K562 (cell line): ENCODE measurements around the gene AMBRA1. TPM values are rescaled to one million over a fixed set of nuclear protein-coding genes. Genes with fewer than 3 reads are reported as not detected.

ENCODE experiments used
- FOXJ3 ChIP-seq: sonication (generic); formaldehyde crosslinking; IDR thresholded peaks from 2 replicates; pipeline ENCODE4 v1.4.0; 2020; ENCODE audit warnings: mild to moderate bottlenecking, missing genetic modification reagents
- GATAD2B ChIP-seq: fragments of 450-650 bp; IDR thresholded peaks from 2 replicates; pipeline ENCODE4 v1.6.1; 2017; ENCODE audit warnings: mild to moderate bottlenecking, borderline replicate concordance
- HDAC1 ChIP-seq, 2 experiments: fragments of 450-650 bp; IDR thresholded peaks; 2 replicates each; pipeline ENCODE4 v1.6.1; 2016 to 2017; ENCODE audit warnings: inconsistent platforms in 1 of 2, mild to moderate bottlenecking in 1 of 2, moderate library complexity in 1 of 2
- MCM2 ChIP-seq: fragments of 450-650 bp; IDR thresholded peaks from 2 replicates; pipeline ENCODE4 v1.6.1; 2017; ENCODE audit warnings: low read depth, mild to moderate bottlenecking
- MEIS2 ChIP-seq: fragments of 450-650 bp; IDR thresholded peaks from 2 replicates; pipeline ENCODE4 v1.6.1; 2014; ENCODE audit warnings: mild to moderate bottlenecking; ENCODE audit not compliant: partially characterized antibody
- POLR2AphosphoS2 ChIP-seq: IDR thresholded peaks from 2 replicates; pipeline ENCODE4 v1.6.1; 2012; ENCODE audit warnings: low read length, improper control_type of control experiment
- POLR2G ChIP-seq: fragments of 200-400 bp; formaldehyde crosslinking; IDR thresholded peaks from 2 replicates; pipeline ENCODE4 v1.6.1; 2017; ENCODE audit warnings: low read depth, mild to moderate bottlenecking, antibody characterized with exemption, low read length, moderate library complexity
- RBM17 ChIP-seq: fragments of 200-400 bp; formaldehyde crosslinking; IDR thresholded peaks from 2 replicates; pipeline ENCODE4 v1.6.1; 2017; ENCODE audit warnings: low read depth, mild to moderate bottlenecking, low read length, borderline replicate concordance
- ZFP30 ChIP-seq: fragments of 250-450 bp; sonication (Bioruptor Pico); IDR thresholded peaks from 2 replicates; pipeline ENCODE4 v1.8.0; 2022; ENCODE audit warnings: moderate library complexity, mild to moderate bottlenecking, inconsistent platforms, borderline replicate concordance
- ZNF274 ChIP-seq: IDR thresholded peaks from 2 replicates; pipeline ENCODE4 v1.6.1; 2011; ENCODE audit warnings: low read depth, mild to moderate bottlenecking, low read length, moderate library complexity, borderline replicate concordance
- ZNF699 ChIP-seq: fragments of 250-450 bp; sonication (Bioruptor Pico); IDR thresholded peaks from 2 replicates; pipeline ENCODE4 v1.8.0; 2021; ENCODE audit warnings: mild to moderate bottlenecking, moderate library complexity; ENCODE audit not compliant: insufficient replicate concordance
- ZNF75A ChIP-seq: fragments of 450-650 bp; formaldehyde crosslinking; IDR thresholded peaks from 2 replicates; pipeline ENCODE4 v1.4.0; 2020; ENCODE audit warnings: mild to moderate bottlenecking
- polyA plus RNA-seq, 8 experiments: library from polyadenylated mRNA; depleted of rRNA in 4 of 8; stranded (reverse) in 5 of 8; unstranded in 3 of 8; fragments of >200 nt; fragmentation: Nextera tagmentation in 2 of 8; fragmentation: Illumina TruSeq in 1 of 8; extraction: Ambion mirVana in 2 of 8; extraction: Trizol in 1 of 8; gene quantifications; 2 replicates each; pipeline versions ENCODE4 v1.2.1 to v1.2.3, GENCODE V29; 2011 to 2014; ENCODE audit warnings: inconsistent platforms in 1 of 8, missing spikeins in 1 of 8
- total RNA-seq, 7 experiments: library from RNA; depleted of rRNA in 6 of 7; stranded (reverse); fragments of >200 nt in 6 of 7; fragmentation: Illumina TruSeq in 2 of 7; extraction: Trizol in 2 of 7; gene quantifications; 2 replicates each; pipeline versions ENCODE4 v1.2.1 to v1.2.3, GENCODE V29; 2011 to 2021; ENCODE audit warnings: low replicate concordance in 1 of 7
- TF ChIP-seq, protein P1 (sequence below), 2 experiments: IDR thresholded peaks in 1 of 2; conservative IDR thresholded peaks in 1 of 2; 2 replicates each; pipeline ENCODE4 v1.6.1; 2016; ENCODE audit warnings: low read depth in 2 of 2, mild to moderate bottlenecking in 1 of 2, missing compliant biosample characterization in 1 of 2, missing genetic modification characterization in 1 of 2, moderate library complexity in 1 of 2
- TF ChIP-seq, protein P2 (sequence below): fragments of 450-650 bp; IDR thresholded peaks from 2 replicates; pipeline ENCODE4 v1.6.1; 2016; ENCODE audit warnings: low read depth, mild to moderate bottlenecking, moderate library complexity
- TF ChIP-seq, protein P3 (sequence below): IDR thresholded peaks from 3 replicates; pipeline ENCODE4 v1.6.1; 2011; ENCODE audit warnings: borderline replicate concordance, mild to moderate bottlenecking, moderate library complexity; ENCODE audit not compliant: insufficient read length; ENCODE audit errors: extremely low read depth
- TF ChIP-seq, protein P4 (sequence below): fragments of 450-650 bp; IDR thresholded peaks from 2 replicates; pipeline ENCODE4 v1.6.1; 2017; ENCODE audit warnings: antibody characterized with exemption
- TF ChIP-seq, protein P5 (sequence below): sonication (generic); formaldehyde crosslinking; IDR thresholded peaks from 2 replicates; pipeline ENCODE4 v1.8.0; 2022; ENCODE audit warnings: missing genetic modification reagents, mild to moderate bottlenecking, moderate library complexity, borderline replicate concordance

The AMBRA1 gene
- total and polyA plus RNA-seq, 9 of the 15 experiments (the other 6 are each of a cell fraction or from before 2014, with no cell fraction given), result 0.15 to 24.5 (median 13.0) TPM

DNA sequence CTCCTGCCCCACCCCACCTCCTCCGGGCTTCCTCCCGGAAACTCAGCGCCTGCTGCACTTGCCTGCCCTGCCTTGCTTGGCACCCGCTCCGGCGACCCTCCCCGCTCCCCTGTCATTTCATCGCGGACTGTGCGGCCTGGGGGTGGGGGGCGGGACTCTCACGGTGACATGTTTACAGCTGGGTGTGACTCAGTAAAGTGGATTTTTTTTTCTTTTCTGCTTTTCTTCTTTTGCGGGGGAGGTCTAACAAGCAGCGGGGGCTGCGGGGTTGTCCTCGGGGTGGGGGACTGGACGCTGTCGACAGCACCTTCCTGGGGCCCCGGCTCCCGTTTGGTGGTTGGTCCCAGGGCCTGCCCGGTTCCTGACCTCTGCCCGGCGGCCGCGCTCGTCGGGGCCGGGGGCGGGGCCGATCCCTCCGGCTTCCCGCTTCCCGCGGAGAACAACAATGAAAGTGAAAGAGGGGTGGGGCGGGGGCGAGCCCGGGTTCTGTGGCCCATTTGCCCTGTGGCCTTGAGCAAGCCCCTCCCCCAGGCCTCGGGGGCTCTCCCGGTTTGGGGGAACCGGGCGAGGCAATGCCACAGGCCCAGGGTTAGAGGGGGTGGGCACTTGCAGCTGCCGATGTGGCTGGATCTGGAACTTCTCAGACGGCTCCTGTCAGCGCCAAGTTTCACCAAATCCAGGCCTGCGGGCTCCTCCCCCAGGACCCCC, 213.3 kb downstream of the AMBRA1 start (continued):
- TF ChIP-seq, protein P1, sequence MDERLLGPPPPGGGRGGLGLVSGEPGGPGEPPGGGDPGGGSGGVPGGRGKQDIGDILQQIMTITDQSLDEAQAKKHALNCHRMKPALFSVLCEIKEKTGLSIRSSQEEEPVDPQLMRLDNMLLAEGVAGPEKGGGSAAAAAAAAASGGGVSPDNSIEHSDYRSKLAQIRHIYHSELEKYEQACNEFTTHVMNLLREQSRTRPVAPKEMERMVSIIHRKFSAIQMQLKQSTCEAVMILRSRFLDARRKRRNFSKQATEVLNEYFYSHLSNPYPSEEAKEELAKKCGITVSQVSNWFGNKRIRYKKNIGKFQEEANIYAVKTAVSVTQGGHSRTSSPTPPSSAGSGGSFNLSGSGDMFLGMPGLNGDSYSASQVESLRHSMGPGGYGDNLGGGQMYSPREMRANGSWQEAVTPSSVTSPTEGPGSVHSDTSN (CRISPR knock-in tag; IDR thresholded peaks at IDR 0.05; ENCODE audit: low read depth), result no peak
- TF ChIP-seq, protein P1 (tag; conservative IDR thresholded peaks at IDR 0.05; ENCODE audit: low read depth), result peak; percentile 63
- TF ChIP-seq, protein P2, sequence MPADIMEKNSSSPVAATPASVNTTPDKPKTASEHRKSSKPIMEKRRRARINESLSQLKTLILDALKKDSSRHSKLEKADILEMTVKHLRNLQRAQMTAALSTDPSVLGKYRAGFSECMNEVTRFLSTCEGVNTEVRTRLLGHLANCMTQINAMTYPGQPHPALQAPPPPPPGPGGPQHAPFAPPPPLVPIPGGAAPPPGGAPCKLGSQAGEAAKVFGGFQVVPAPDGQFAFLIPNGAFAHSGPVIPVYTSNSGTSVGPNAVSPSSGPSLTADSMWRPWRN, result no peak
- TF ChIP-seq, protein P3, sequence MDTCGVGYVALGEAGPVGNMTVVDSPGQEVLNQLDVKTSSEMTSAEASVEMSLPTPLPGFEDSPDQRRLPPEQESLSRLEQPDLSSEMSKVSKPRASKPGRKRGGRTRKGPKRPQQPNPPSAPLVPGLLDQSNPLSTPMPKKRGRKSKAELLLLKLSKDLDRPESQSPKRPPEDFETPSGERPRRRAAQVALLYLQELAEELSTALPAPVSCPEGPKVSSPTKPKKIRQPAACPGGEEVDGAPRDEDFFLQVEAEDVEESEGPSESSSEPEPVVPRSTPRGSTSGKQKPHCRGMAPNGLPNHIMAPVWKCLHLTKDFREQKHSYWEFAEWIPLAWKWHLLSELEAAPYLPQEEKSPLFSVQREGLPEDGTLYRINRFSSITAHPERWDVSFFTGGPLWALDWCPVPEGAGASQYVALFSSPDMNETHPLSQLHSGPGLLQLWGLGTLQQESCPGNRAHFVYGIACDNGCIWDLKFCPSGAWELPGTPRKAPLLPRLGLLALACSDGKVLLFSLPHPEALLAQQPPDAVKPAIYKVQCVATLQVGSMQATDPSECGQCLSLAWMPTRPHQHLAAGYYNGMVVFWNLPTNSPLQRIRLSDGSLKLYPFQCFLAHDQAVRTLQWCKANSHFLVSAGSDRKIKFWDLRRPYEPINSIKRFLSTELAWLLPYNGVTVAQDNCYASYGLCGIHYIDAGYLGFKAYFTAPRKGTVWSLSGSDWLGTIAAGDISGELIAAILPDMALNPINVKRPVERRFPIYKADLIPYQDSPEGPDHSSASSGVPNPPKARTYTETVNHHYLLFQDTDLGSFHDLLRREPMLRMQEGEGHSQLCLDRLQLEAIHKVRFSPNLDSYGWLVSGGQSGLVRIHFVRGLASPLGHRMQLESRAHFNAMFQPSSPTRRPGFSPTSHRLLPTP, result no peak
- TF ChIP-seq POLR2G, result peak; percentile 81; the same call in 1 of the 2 replicates
- TF ChIP-seq MEIS2, result peak; percentile 89
- TF ChIP-seq, protein P4, sequence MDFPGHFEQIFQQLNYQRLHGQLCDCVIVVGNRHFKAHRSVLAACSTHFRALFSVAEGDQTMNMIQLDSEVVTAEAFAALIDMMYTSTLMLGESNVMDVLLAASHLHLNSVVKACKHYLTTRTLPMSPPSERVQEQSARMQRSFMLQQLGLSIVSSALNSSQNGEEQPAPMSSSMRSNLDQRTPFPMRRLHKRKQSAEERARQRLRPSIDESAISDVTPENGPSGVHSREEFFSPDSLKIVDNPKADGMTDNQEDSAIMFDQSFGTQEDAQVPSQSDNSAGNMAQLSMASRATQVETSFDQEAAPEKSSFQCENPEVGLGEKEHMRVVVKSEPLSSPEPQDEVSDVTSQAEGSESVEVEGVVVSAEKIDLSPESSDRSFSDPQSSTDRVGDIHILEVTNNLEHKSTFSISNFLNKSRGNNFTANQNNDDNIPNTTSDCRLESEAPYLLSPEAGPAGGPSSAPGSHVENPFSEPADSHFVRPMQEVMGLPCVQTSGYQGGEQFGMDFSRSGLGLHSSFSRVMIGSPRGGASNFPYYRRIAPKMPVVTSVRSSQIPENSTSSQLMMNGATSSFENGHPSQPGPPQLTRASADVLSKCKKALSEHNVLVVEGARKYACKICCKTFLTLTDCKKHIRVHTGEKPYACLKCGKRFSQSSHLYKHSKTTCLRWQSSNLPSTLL, result no peak
- no peak for TF ChIP-seq FOXJ3 (CRISPR knock-in tag)
- TF ChIP-seq, protein P5, sequence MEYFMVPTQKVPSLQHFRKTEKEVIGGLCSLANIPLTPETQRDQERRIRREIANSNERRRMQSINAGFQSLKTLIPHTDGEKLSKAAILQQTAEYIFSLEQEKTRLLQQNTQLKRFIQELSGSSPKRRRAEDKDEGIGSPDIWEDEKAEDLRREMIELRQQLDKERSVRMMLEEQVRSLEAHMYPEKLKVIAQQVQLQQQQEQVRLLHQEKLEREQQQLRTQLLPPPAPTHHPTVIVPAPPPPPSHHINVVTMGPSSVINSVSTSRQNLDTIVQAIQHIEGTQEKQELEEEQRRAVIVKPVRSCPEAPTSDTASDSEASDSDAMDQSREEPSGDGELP, result peak; percentile 90
- no peak for TF ChIP-seq MCM2
- TF ChIP-seq ZFP30 (CRISPR knock-in tag), result no peak
- TF ChIP-seq GATAD2B, result no peak
- TF ChIP-seq HDAC1 (IDR thresholded peaks at IDR 0.05), result peak in 1 of 2 experiments; percentile 59; a peak in 2 of 4 replicates
- TF ChIP-seq ZNF699 (CRISPR knock-in tag), result no peak
- TF ChIP-seq RBM17, result no peak
- TF ChIP-seq ZNF75A (CRISPR knock-in tag), result no peak
- TF ChIP-seq ZNF274, result no peak
- TF ChIP-seq POLR2AphosphoS2, result no peak
